GM12891 (cell line): Measurements from ENCODE around the gene SELENOF.

Experiments
- PAX5 ChIP-seq: IDR thresholded peaks from 2 replicates; pipeline ENCODE4 v1.6.1; 2011; ENCODE audit warnings: low read length, moderate library complexity, mild to moderate bottlenecking; ENCODE audit not compliant: insufficient read depth, severe bottlenecking
- POLR2A ChIP-seq: IDR thresholded peaks from 2 replicates; pipeline ENCODE4 v1.6.1; 2011; ENCODE audit warnings: low read depth, low read length, control low read depth
- POLR2AphosphoS5 ChIP-seq: IDR thresholded peaks from 2 replicates; pipeline ENCODE4 v1.6.1; 2011; ENCODE audit warnings: low read depth, low read length, control low read depth
- POU2F2 ChIP-seq: IDR thresholded peaks from 2 replicates; pipeline ENCODE4 v1.6.1; 2011; ENCODE audit warnings: low read depth, mild to moderate bottlenecking, control low read depth, low read length, moderate library complexity
- SPI1 ChIP-seq: IDR thresholded peaks from 2 replicates; pipeline ENCODE4 v1.6.1; 2011; ENCODE audit warnings: low read depth, low read length, control low read depth

DNA sequence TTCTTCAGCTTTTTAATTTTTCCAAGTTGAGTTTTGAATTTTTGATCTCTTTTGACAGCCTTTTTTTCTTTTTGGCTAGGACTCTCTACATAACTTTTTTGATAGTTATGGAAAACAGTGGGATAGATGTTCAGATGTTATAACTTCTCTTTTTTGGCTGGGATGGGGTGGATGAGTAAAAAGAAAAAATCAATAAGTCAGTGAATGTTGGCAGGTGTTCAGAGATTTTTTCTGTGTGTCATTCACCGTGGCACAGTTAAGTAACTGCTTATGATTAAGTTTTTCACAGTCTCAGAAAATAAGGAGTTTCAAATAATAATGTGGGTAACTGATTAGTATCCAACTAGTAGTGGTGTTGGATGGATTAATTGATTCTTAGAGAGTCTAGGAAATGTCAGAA, 24.5 kb upstream of the SELENOF start:
- TF ChIP-seq POLR2A (no peak), POLR2AphosphoS5 (no peak), SPI1 (no peak), POU2F2 (no peak), PAX5 (no peak)
